Pancreas (tissue), 10 donors: ENCODE data around the gene MSI2. TPM values are rescaled to one million over a fixed set of nuclear protein-coding genes. Genes with fewer than 3 reads are reported as not detected.

ENCODE experiments used
- ATAC-seq, 4 donors: fragments of 200-7000 bp; cut with Tn5 transposase; one replicate each; pipeline versions ENCODE4 v1.8.0 to v1.9.1; 2020; ENCODE audit warnings: mild to moderate bottlenecking in 4 of 4, moderate library complexity in 4 of 4
- DNase-seq, 6 donors: peaks; one replicate each; pipeline ENCODE4 v3.0.0-alpha.2; 2020
- FAIRE-seq: peaks from 2 replicates; lab custom pipeline; 2012; peaks lifted over from hg19 to GRCh38; lab: Jason Lieb, UNC
- H3K27ac ChIP-seq, 4 donors: fragments of 200-600 bp; sonication (generic); 1 replicate in 3 of 4; 2 replicates in 1 of 4; pipeline versions ENCODE4 v1.5.0 to v1.8.0; 2020
- H3K27me3 ChIP-seq, 4 donors: fragments of 200-600 bp; one replicate each; pipeline ENCODE4 v1.8.0; 2021
- H3K36me3 ChIP-seq, 3 donors: fragments of 200-600 bp; sonication (generic) in 1 of 3; one replicate each; pipeline versions ENCODE4 v1.5.0 to v1.8.0; 2020 to 2021
- H3K4me1 ChIP-seq, 3 donors: fragments of 200-600 bp; one replicate each; pipeline ENCODE4 v1.8.0; 2021
- H3K4me3 ChIP-seq, 4 donors: fragments of 200-600 bp; sonication (generic) in 2 of 4; one replicate each; pipeline versions ENCODE4 v1.5.0 to v1.8.0; 2020 to 2021
- H3K9me3 ChIP-seq, 4 donors: fragments of 200-600 bp; one replicate each; pipeline ENCODE4 v1.8.0; 2021
- WGBS, 2 donors: extraction: QIAGEN DNeasy Blood & Tissue Kit; methylation state at CpG; one replicate each; pipeline ENCODE4 v1.1.7; 2013; 5-methylcytosine and 5-hydroxymethylcytosine counted together
- intact Hi-C, 3 donors: fragments of 100-400 bp; cut with DNase I; formaldehyde crosslinking; loops; one replicate each; pipeline versions ENCODE4 v1.11.1 to v1.14.2; 2022
- polyA plus RNA-seq, 2 donors: library from polyadenylated mRNA; stranded (reverse); fragments of 200-250 nt; gene quantifications; one replicate each; pipeline ENCODE4 v1.2.3, GENCODE V29; 2013
- total RNA-seq, 6 donors: library from RNA; stranded (reverse); fragmentation: NEBNext Ultra II Directional in 4 of 6; extraction: Animal tissue kit (Norgen Biotek cat#: 25700) in 4 of 6; gene quantifications; one replicate each; pipeline versions ENCODE4 v1.2.1 to v1.2.4, GENCODE V29; 2021 to 2023
- TF ChIP-seq, protein P1 (sequence below), 4 donors: fragments of 200-600 bp; sonication (generic) in 3 of 4; IDR thresholded peaks; one replicate each; pipeline versions ENCODE4 v1.5.0 to v1.8.0; 2021; ENCODE audit warnings: antibody characterized with exemption in 4 of 4
- donor health status: healthy with polysubstance abuse.
- donor health status: DM: no; HTN: no; CAD: no; lungs with moderate emphysema.
- donor health status: DM: no; HTN: no; CAD: no.
- donor health status: control.
- donor health status: control.
- donor health status: Bipolar disorder and iron deficiency.
- donor health status: DM: yes; HTN: yes; CAD: no.
- donor health status: DM: no; HTN: no; CAD: no.
- donor health status: DM: no; HTN: no; CAD: no.
- donor health status: DM: yes; HTN: yes; CAD: no.

The MSI2 gene
- total and polyA plus RNA-seq, 8 donors, result 10.4 to 48.9 (median 30.1) TPM

DNA sequence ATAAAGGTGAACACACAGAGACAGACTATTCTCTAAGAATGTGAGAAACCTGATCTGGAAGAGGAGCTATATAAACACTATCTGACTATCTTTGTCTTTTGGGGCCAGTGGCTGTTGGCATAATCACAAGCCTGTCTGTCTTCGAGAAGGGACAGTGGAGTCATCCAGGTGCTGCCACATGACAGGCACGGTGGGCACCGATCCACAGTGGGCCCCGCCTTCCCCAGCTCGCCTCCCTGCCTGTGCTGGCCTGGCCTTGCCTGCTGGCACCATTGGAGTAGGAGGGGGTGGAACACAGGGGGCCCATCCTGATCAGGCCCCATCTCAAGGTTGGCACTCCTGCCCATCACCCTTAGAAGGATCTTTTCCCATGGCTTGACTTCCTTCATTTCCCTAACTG lies 376.0 kb downstream of the MSI2 start:
- no peak overlapping the region for H3K27ac ChIP-seq
- no peaks in the 10 kb centered on the region for H3K4me1 ChIP-seq
- H3K36me3 ChIP-seq, result no peaks in the 10 kb centered on the region

DNA sequence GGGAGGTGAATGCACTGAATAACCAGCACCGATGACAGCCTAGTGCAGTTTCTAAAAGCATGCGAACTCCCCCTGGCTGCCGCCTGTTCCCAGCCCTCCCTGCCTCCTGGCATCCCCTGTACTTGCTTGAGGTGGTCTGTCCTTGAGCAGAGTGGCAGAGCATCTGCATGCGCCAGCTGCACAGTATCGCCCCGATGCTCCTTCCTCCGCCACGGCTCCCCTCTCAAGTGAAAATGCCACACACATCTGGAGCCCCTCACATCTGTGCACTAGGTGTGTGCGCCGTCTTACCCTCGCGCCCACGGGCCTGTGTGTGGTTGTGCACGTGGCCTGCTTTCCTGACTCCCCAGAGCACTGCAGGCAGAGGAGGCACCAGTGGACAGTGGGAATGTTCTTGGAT lies 376.9 kb downstream of the MSI2 start:
- Histone ChIP-seq H3K27ac (no peak overlapping the region), H3K4me3 (no peak overlapping the region), H3K9me3 (no peaks in the 10 kb centered on the region), H3K4me1 (no peaks in the 10 kb centered on the region), H3K36me3 (no peaks in the 10 kb centered on the region), H3K27me3 (no peaks in the 10 kb centered on the region)
- FAIRE-seq (no peak), ATAC-seq (no peak), DNase-seq (no peak)
- WGBS, 2 donors, result 97% methylated on average over 14 of the region's 14 CpGs
- intact Hi-C loops, result no loop called here
- TF ChIP-seq, protein P1, sequence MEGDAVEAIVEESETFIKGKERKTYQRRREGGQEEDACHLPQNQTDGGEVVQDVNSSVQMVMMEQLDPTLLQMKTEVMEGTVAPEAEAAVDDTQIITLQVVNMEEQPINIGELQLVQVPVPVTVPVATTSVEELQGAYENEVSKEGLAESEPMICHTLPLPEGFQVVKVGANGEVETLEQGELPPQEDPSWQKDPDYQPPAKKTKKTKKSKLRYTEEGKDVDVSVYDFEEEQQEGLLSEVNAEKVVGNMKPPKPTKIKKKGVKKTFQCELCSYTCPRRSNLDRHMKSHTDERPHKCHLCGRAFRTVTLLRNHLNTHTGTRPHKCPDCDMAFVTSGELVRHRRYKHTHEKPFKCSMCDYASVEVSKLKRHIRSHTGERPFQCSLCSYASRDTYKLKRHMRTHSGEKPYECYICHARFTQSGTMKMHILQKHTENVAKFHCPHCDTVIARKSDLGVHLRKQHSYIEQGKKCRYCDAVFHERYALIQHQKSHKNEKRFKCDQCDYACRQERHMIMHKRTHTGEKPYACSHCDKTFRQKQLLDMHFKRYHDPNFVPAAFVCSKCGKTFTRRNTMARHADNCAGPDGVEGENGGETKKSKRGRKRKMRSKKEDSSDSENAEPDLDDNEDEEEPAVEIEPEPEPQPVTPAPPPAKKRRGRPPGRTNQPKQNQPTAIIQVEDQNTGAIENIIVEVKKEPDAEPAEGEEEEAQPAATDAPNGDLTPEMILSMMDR (IDR thresholded peaks at IDR 0.05), result no peak

More for the DNA sequence above, 376.0 kb downstream of the MSI2 start:
- WGBS, 2 donors, result 91 to 92% methylated on average over 5 of the region's 5 CpGs
- Histone ChIP-seq H3K4me3 (no peak overlapping the region), H3K27me3 (no peaks in the 10 kb centered on the region), H3K9me3 (no peaks in the 10 kb centered on the region)
- ATAC-seq (no peak), FAIRE-seq (no peak), DNase-seq (no peak)
- TF ChIP-seq, protein P1 (IDR thresholded peaks at IDR 0.05), result no peak
- intact Hi-C loops, result no loop called here

DNA sequence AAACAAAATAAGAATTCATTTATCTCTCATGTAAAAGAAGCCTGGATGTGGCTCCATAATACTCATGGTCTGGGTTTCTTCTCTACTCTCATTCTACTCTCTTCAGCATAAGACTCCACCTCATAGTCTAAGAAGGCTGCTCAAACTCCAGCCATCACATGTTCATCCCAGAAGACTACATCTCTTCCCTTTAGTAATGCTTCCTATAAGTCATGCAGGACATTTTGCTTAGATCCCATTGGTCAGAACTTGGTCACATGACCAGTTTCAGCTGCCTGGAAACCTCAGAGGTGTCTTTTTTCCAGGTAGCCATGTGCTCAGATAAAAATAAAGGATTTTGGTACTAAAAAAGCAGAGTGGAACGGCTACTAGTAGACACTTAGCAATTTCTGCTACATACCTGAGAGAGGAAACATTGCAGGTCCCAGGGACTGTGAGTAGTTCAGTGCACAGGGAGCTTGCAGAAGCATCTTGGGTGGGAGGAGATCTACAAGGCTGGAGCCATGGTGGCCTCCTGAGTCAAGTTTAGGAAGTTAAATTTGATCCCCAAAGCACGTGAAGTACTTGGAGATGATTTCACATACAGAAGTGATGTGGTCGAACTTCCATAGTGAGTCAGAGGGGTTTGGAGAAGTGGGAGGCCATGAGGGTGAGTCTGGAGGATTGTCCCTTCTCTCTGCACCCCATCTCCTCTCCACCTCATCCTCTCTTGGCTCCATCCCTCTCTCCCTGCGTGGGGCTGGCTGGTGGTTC lies 378.6 kb downstream of the MSI2 start:
- DNase-seq (no peak), FAIRE-seq (no peak), ATAC-seq (no peak)
- Histone ChIP-seq H3K4me3 (no peak overlapping the region), H3K27me3 (no peaks in the 10 kb centered on the region), H3K4me1 (no peaks in the 10 kb centered on the region), H3K9me3 (no peaks in the 10 kb centered on the region), H3K36me3 (no peaks in the 10 kb centered on the region), H3K27ac (no peak overlapping the region)
- TF ChIP-seq, protein P1 (IDR thresholded peaks at IDR 0.05), result no peak
- intact Hi-C loops, result no loop called here
- 81 to 92% methylated on average over 4 of the region's 4 CpGs for WGBS, 2 donors

DNA sequence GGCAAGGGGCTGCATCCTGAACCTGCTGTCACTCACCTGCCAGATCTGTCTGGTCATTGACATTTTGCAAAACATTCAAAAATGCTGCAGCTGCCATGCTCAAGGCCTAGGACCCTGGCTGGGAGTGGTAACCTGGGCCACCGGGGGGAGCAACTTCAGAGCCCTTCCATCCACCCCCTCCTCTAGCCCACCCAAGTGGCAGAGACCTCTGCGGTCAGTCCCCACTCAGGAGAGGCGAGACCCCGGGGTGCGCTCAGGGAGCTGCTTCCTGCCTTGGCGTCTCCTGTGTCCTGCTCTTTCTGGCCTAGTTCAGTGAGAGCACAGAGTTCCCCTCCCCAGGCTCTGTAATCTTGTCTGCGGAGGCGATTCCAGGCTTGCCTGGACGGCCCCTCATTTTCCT lies 380.0 kb downstream of the MSI2 start:
- H3K9me3 ChIP-seq, result no peaks in the 10 kb centered on the region
- H3K4me3 ChIP-seq, result no peak overlapping the region
- WGBS, 2 donors, result 89 to 90% methylated on average over 9 of the region's 9 CpGs
- no peaks in the 10 kb centered on the region for H3K36me3 ChIP-seq
- TF ChIP-seq, protein P1 (IDR thresholded peaks at IDR 0.05), result no peak
- no peaks in the 10 kb centered on the region for H3K4me1 ChIP-seq
- FAIRE-seq, result no peak
- no peak for DNase-seq
- no peak for ATAC-seq
- intact Hi-C loops, result no loop called here
- no peaks in the 10 kb centered on the region for H3K27me3 ChIP-seq
- no peak overlapping the region for H3K27ac ChIP-seq

DNA sequence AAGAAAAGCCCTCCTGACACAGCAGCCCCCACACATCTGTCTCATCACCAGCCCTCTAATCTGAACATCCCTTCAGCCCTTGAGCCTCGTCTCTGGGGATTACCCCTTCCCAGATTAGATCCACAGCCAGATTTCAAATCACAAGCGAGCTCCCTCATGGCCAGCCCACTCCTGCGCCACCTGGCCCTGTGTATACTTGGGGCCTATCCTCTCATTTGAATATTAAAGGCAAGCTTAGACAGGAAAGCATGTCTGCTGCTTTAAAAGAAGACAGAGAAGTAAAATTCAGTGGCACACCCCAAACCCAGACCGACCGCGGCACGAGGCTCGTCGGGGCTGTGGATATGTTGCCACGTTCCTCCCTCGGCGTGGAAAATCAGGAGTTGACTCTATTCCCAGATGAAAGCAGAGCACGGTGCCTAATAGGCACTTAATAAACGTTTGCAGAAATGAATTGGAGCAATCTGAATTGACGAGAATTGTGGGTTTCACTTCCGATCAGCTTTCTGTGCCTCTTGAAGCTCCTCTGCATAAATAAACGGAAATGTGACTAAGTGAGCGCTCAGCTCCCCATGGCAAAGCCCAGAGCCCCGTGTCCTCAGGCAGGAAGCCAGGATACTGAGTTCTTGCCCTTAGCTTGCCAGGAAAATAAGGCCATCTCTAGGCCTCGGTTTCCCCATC lies 380.8 kb downstream of the MSI2 start:
- FAIRE-seq (no peak), DNase-seq (no peak), ATAC-seq (no peak)
- Histone ChIP-seq H3K27me3 (no peaks in the 10 kb centered on the region), H3K4me3 (no peak overlapping the region), H3K36me3 (no peaks in the 10 kb centered on the region), H3K4me1 (no peaks in the 10 kb centered on the region), H3K27ac (no peak overlapping the region), H3K9me3 (no peaks in the 10 kb centered on the region)
- TF ChIP-seq, protein P1 (IDR thresholded peaks at IDR 0.05), result no peak
- WGBS, 2 donors, result 86 to 87% methylated on average over 20 of the region's 20 CpGs
- intact Hi-C loops, result no loop called here
